WTC11 (cell line): ENCODE data around the gene SYMPK. TPM values are rescaled to one million over a fixed set of nuclear protein-coding genes. Genes with fewer than 3 reads are reported as not detected.
A peak's percentile ranks its signal among the peaks of the same experiment; 100 is the strongest.

Experiments
- ATF1 ChIP-seq: sonication (generic); formaldehyde crosslinking; IDR thresholded peaks from 2 replicates; pipeline ENCODE4 v1.8.1; 2023; ENCODE audit warnings: mild to moderate bottlenecking, moderate library complexity, missing genetic modification reagents
- CBFB ChIP-seq: sonication (generic); formaldehyde crosslinking; IDR thresholded peaks from 2 replicates; pipeline ENCODE4 v1.8.1; 2022; ENCODE audit warnings: mild to moderate bottlenecking, low read depth, missing genetic modification reagents
- EMX1 ChIP-seq: fragments of 250-450 bp; sonication (Bioruptor Pico); IDR thresholded peaks from 2 replicates; pipeline ENCODE4 v1.8.0; 2021; ENCODE audit warnings: mild to moderate bottlenecking
- FOXJ3 ChIP-seq: sonication (generic); formaldehyde crosslinking; IDR thresholded peaks from 2 replicates; pipeline ENCODE4 v1.9.0; 2021; ENCODE audit warnings: missing genetic modification reagents, mild to moderate bottlenecking, borderline replicate concordance
- FOXP1 ChIP-seq: sonication (generic); formaldehyde crosslinking; IDR thresholded peaks from 2 replicates; pipeline ENCODE4 v1.8.0; 2022; ENCODE audit warnings: missing genetic modification reagents, mild to moderate bottlenecking, moderate library complexity, borderline replicate concordance
- GABPB1 ChIP-seq: sonication (generic); formaldehyde crosslinking; IDR thresholded peaks from 2 replicates; pipeline ENCODE4 v1.8.1; 2023; ENCODE audit warnings: mild to moderate bottlenecking, missing genetic modification reagents
- JAZF1 ChIP-seq: fragments of 250-450 bp; sonication (Bioruptor Pico); IDR thresholded peaks from 2 replicates; pipeline ENCODE4 v1.9.0; 2021; ENCODE audit warnings: moderate library complexity, mild to moderate bottlenecking, inconsistent platforms
- MXD4 ChIP-seq: fragments of 250-450 bp; sonication (Bioruptor Pico); IDR thresholded peaks from 2 replicates; pipeline ENCODE4 v1.8.0; 2021; ENCODE audit warnings: mild to moderate bottlenecking, moderate library complexity, borderline replicate concordance
- MYBL2 ChIP-seq: sonication (generic); formaldehyde crosslinking; IDR thresholded peaks from 2 replicates; pipeline ENCODE4 v1.8.1; 2023; ENCODE audit warnings: mild to moderate bottlenecking, moderate library complexity, missing genetic modification reagents
- NR1H2 ChIP-seq: sonication (generic); formaldehyde crosslinking; IDR thresholded peaks from 2 replicates; pipeline ENCODE4 v1.9.0; 2021; ENCODE audit warnings: mild to moderate bottlenecking, moderate library complexity, missing genetic modification reagents
- NR2C2 ChIP-seq: sonication (generic); formaldehyde crosslinking; IDR thresholded peaks from 2 replicates; pipeline ENCODE4 v1.8.0; 2022; ENCODE audit warnings: mild to moderate bottlenecking, missing genetic modification reagents
- NR3C1 ChIP-seq: sonication (generic); formaldehyde crosslinking; conservative IDR thresholded peaks from 2 replicates; pipeline ENCODE4 v1.8.1; 2023; ENCODE audit warnings: low read depth, mild to moderate bottlenecking, missing genetic modification reagents
- RORB ChIP-seq: fragments of 250-450 bp; sonication (Bioruptor Pico); IDR thresholded peaks from 2 replicates; pipeline ENCODE4 v1.9.0; 2021; ENCODE audit warnings: mild to moderate bottlenecking
- SMAD4 ChIP-seq: sonication (generic); formaldehyde crosslinking; IDR thresholded peaks from 2 replicates; pipeline ENCODE4 v1.8.0; 2022; ENCODE audit warnings: mild to moderate bottlenecking, missing genetic modification reagents
- SP1 ChIP-seq: sonication (generic); formaldehyde crosslinking; conservative IDR thresholded peaks from 2 replicates; pipeline ENCODE4 v1.8.1; 2022; ENCODE audit warnings: missing genetic modification reagents
- TCF7 ChIP-seq: sonication (generic); formaldehyde crosslinking; IDR thresholded peaks from 2 replicates; pipeline ENCODE4 v1.8.0; 2022; ENCODE audit warnings: mild to moderate bottlenecking, low read depth, missing genetic modification reagents, moderate library complexity
- TP53 ChIP-seq: sonication (generic); formaldehyde crosslinking; IDR thresholded peaks from 2 replicates; pipeline ENCODE4 v1.8.1; 2023; ENCODE audit warnings: mild to moderate bottlenecking, missing genetic modification reagents
- ZNF121 ChIP-seq: sonication (generic); formaldehyde crosslinking; IDR thresholded peaks from 2 replicates; pipeline ENCODE4 v1.8.0; 2023; ENCODE audit warnings: missing genetic modification reagents
- ZNF219 ChIP-seq: sonication (generic); formaldehyde crosslinking; IDR thresholded peaks from 2 replicates; pipeline ENCODE4 v1.8.0; 2023; ENCODE audit warnings: missing genetic modification reagents, mild to moderate bottlenecking, borderline replicate concordance
- ZNF423 ChIP-seq: fragments of 250-450 bp; sonication (Bioruptor Pico); IDR thresholded peaks from 2 replicates; pipeline ENCODE4 v2.1.2; 2022; ENCODE audit warnings: mild to moderate bottlenecking, moderate library complexity
- ZNF671 ChIP-seq: fragments of 250-450 bp; sonication (Bioruptor Pico); IDR thresholded peaks from 2 replicates; pipeline ENCODE4 v1.8.0; 2021; ENCODE audit warnings: mild to moderate bottlenecking
- total RNA-seq: library from RNA; stranded (reverse); gene quantifications from 3 replicates; pipeline ENCODE4 v1.2.3, GENCODE V29; 2021
- TF ChIP-seq, protein P1 (sequence below): sonication (generic); formaldehyde crosslinking; IDR thresholded peaks from 2 replicates; pipeline ENCODE4 v1.8.1; 2023; ENCODE audit warnings: mild to moderate bottlenecking, moderate library complexity, missing genetic modification reagents
- TF ChIP-seq, protein P2 (sequence below): sonication (generic); formaldehyde crosslinking; IDR thresholded peaks from 2 replicates; pipeline ENCODE4 v1.8.1; 2023; ENCODE audit warnings: mild to moderate bottlenecking, missing genetic modification reagents, moderate library complexity
- TF ChIP-seq, protein P3 (sequence below): sonication (generic); formaldehyde crosslinking; IDR thresholded peaks from 2 replicates; pipeline ENCODE4 v1.8.1; 2023; ENCODE audit warnings: mild to moderate bottlenecking, missing genetic modification reagents, borderline replicate concordance
- TF ChIP-seq, protein P4 (sequence below): sonication (generic); formaldehyde crosslinking; IDR thresholded peaks from 2 replicates; pipeline ENCODE4 v1.8.1; 2023; ENCODE audit warnings: mild to moderate bottlenecking, missing genetic modification reagents
- TF ChIP-seq, protein P5 (sequence below): fragments of 250-450 bp; sonication (Bioruptor Pico); IDR thresholded peaks from 2 replicates; pipeline ENCODE4 v1.9.0; 2021; ENCODE audit warnings: moderate library complexity, mild to moderate bottlenecking, inconsistent platforms, borderline replicate concordance
- TF ChIP-seq, protein P6 (sequence below): sonication (generic); formaldehyde crosslinking; conservative IDR thresholded peaks from 2 replicates; pipeline ENCODE4 v1.8.1; 2023; ENCODE audit warnings: mild to moderate bottlenecking, low read depth, missing genetic modification reagents, moderate library complexity

Gene SYMPK
- total RNA-seq, 1 experiment from 2014 or later: 106 TPM

DNA sequence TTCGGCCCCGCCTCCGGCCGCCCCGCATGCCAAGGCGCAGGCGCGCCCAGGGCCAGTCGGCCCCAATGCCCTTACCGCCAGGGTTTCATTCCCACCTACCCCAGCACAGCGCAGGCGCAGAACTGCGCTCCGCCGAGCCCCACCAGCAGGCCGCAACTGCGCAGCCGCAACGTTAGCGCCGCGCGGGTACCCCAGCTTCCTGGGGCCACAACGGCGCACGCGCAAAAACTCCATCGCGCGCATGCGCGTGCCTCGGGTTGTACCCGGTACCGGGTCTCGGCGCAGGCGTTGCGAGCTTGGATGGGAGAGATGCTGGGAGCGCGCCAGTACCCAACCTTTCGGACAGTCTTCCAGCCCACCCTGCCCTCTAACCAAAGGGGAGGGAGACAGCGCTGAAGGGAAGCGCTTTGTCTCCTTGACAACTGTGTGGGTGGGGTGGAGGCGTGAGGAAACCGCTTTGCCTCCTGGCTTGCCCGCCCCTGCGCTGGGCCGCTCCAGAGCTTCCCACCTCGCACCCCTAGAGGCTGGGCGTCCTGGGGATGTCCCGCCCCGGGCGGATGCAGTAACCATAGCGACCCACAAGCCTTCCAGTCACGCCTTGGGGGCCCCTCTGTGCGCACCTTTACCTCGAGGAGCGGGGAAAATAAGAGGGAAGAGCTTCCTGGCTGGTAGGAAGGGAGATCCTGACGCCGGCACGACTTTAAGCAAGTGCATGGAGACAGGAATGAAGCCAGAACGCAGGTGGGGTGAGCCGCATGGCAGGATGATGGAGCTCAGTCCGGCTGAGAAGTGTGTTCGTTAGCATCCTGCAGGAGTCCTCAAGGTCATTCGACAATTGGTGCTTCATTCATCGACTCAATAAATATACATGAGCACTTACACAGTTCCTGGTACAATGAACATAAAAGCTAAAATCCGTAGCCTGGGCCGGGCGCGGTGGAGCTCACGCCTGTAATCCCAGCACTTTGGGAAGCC lies 40.0 kb upstream of the SYMPK start (continued):
- TF ChIP-seq, protein P1, sequence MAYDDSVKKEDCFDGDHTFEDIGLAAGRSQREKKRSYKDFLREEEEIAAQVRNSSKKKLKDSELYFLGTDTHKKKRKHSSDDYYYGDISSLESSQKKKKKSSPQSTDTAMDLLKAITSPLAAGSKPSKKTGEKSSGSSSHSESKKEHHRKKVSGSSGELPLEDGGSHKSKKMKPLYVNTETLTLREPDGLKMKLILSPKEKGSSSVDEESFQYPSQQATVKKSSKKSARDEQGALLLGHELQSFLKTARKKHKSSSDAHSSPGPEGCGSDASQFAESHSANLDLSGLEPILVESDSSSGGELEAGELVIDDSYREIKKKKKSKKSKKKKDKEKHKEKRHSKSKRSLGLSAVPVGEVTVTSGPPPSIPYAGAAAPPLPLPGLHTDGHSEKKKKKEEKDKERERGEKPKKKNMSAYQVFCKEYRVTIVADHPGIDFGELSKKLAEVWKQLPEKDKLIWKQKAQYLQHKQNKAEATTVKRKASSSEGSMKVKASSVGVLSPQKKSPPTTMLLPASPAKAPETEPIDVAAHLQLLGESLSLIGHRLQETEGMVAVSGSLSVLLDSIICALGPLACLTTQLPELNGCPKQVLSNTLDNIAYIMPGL (CRISPR knock-in tag): no peak
- TF ChIP-seq, protein P2, sequence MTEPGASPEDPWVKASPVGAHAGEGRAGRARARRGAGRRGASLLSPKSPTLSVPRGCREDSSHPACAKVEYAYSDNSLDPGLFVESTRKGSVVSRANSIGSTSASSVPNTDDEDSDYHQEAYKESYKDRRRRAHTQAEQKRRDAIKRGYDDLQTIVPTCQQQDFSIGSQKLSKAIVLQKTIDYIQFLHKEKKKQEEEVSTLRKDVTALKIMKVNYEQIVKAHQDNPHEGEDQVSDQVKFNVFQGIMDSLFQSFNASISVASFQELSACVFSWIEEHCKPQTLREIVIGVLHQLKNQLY (CRISPR knock-in tag): no peak
- TF ChIP-seq ATF1 (no peak), TP53 (CRISPR knock-in tag) (no peak), FOXP1 (CRISPR knock-in tag) (peak; percentile 45; the same call in 1 of the 2 replicates), NR1H2 (CRISPR knock-in tag) (no peak), GABPB1 (CRISPR knock-in tag) (no peak), CBFB (no peak), ZNF219 (CRISPR knock-in tag) (no peak), FOXJ3 (CRISPR knock-in tag) (no peak), MYBL2 (no peak; the same call in 1 of the 2 replicates), NR3C1 (CRISPR knock-in tag) (no peak), SP1 (CRISPR knock-in tag) (peak; percentile 23; the same call in 1 of the 2 replicates), EMX1 (no peak), RORB (CRISPR knock-in tag) (no peak), TCF7 (CRISPR knock-in tag) (no peak), JAZF1 (CRISPR knock-in tag) (no peak), SMAD4 (CRISPR knock-in tag) (no peak), ZNF121 (CRISPR knock-in tag) (no peak), ZNF671 (no peak), MXD4 (CRISPR knock-in tag) (no peak), NR2C2 (no peak), ZNF423 (CRISPR knock-in tag) (peak; percentile 66)
- TF ChIP-seq, protein P3, sequence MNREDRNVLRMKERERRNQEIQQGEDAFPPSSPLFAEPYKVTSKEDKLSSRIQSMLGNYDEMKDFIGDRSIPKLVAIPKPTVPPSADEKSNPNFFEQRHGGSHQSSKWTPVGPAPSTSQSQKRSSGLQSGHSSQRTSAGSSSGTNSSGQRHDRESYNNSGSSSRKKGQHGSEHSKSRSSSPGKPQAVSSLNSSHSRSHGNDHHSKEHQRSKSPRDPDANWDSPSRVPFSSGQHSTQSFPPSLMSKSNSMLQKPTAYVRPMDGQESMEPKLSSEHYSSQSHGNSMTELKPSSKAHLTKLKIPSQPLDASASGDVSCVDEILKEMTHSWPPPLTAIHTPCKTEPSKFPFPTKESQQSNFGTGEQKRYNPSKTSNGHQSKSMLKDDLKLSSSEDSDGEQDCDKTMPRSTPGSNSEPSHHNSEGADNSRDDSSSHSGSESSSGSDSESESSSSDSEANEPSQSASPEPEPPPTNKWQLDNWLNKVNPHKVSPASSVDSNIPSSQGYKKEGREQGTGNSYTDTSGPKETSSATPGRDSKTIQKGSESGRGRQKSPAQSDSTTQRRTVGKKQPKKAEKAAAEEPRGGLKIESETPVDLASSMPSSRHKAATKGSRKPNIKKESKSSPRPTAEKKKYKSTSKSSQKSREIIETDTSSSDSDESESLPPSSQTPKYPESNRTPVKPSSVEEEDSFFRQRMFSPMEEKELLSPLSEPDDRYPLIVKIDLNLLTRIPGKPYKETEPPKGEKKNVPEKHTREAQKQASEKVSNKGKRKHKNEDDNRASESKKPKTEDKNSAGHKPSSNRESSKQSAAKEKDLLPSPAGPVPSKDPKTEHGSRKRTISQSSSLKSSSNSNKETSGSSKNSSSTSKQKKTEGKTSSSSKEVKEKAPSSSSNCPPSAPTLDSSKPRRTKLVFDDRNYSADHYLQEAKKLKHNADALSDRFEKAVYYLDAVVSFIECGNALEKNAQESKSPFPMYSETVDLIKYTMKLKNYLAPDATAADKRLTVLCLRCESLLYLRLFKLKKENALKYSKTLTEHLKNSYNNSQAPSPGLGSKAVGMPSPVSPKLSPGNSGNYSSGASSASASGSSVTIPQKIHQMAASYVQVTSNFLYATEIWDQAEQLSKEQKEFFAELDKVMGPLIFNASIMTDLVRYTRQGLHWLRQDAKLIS: no peak
- TF ChIP-seq, protein P4, sequence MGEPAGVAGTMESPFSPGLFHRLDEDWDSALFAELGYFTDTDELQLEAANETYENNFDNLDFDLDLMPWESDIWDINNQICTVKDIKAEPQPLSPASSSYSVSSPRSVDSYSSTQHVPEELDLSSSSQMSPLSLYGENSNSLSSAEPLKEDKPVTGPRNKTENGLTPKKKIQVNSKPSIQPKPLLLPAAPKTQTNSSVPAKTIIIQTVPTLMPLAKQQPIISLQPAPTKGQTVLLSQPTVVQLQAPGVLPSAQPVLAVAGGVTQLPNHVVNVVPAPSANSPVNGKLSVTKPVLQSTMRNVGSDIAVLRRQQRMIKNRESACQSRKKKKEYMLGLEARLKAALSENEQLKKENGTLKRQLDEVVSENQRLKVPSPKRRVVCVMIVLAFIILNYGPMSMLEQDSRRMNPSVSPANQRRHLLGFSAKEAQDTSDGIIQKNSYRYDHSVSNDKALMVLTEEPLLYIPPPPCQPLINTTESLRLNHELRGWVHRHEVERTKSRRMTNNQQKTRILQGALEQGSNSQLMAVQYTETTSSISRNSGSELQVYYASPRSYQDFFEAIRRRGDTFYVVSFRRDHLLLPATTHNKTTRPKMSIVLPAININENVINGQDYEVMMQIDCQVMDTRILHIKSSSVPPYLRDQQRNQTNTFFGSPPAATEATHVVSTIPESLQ (CRISPR knock-in tag): no peak
- TF ChIP-seq, protein P5, sequence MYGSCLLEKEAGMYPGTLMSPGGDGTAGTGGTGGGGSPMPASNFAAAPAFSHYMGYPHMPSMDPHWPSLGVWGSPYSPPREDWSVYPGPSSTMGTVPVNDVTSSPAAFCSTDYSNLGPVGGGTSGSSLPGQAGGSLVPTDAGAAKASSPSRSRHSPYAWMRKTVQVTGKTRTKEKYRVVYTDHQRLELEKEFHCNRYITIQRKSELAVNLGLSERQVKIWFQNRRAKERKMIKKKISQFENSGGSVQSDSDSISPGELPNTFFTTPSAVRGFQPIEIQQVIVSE (CRISPR knock-in tag): no peak
- TF ChIP-seq, protein P6, sequence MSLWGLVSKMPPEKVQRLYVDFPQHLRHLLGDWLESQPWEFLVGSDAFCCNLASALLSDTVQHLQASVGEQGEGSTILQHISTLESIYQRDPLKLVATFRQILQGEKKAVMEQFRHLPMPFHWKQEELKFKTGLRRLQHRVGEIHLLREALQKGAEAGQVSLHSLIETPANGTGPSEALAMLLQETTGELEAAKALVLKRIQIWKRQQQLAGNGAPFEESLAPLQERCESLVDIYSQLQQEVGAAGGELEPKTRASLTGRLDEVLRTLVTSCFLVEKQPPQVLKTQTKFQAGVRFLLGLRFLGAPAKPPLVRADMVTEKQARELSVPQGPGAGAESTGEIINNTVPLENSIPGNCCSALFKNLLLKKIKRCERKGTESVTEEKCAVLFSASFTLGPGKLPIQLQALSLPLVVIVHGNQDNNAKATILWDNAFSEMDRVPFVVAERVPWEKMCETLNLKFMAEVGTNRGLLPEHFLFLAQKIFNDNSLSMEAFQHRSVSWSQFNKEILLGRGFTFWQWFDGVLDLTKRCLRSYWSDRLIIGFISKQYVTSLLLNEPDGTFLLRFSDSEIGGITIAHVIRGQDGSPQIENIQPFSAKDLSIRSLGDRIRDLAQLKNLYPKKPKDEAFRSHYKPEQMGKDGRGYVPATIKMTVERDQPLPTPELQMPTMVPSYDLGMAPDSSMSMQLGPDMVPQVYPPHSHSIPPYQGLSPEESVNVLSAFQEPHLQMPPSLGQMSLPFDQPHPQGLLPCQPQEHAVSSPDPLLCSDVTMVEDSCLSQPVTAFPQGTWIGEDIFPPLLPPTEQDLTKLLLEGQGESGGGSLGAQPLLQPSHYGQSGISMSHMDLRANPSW (CRISPR knock-in tag): no peak
